IPS-NIHi7 (cell line): Measurements from ENCODE around the gene CPM.
A peak's percentile ranks its signal among the peaks of the same experiment; 100 is the strongest.

ENCODE experiments used
- DNase-seq: peaks from one replicate; pipeline ENCODE4 v3.0.0; 2012; ENCODE audit warnings: mixed read lengths; ENCODE audit errors: extremely low spot score

Gene CPM

DNA sequence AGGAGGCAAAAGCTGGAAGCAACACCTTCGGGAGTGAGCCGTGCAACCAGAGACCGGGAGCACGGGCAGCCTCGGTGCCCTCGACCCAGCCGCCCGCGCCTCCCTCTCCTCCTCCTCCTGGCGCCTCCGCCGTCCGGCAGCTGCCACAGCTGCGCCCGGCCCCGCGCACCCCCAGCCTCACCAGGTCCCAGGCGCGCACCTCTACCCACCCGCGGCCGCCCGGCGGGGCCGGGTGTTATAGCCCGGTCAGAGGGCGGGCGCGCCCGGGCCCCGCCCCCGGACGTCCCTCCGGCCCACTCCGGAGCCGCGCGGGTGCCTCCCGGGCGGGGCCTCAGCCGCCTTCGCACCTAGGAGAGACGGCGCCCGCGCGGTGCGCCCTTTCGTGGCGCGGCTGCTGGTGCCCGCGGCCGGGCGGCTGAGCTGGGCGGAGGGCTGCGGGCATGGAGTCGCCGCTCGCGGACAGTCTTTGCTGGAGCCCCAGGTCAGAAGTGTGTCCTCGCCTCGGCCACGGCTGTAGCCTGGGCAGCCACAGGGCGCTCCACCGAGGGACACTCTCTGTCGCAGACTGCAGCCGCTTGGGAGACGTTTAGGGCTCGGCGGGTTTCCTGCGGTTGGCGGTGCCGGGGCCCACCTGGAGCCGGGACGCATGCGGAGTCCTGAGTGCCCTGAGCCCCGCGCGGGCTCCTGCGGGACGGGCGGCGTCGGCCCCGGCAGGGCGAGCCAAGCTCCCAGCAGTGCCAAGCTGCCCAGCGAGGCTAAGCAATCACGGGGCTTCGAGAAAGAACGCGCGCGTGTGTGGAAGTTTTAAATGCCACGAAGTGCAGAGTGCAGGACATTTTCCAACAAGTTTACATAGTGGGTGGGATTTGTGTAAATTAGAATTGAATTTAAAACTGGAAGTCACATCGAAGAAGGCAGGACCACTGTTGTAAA lies at the start of gene CPM:
TSS of gene CPM (minus strand) at position 211 of the 933 bp plus-strand sequence. CDS start 334 bp downstream, outside the sequence.
- DNase-seq = peak; percentile 80

DNA sequence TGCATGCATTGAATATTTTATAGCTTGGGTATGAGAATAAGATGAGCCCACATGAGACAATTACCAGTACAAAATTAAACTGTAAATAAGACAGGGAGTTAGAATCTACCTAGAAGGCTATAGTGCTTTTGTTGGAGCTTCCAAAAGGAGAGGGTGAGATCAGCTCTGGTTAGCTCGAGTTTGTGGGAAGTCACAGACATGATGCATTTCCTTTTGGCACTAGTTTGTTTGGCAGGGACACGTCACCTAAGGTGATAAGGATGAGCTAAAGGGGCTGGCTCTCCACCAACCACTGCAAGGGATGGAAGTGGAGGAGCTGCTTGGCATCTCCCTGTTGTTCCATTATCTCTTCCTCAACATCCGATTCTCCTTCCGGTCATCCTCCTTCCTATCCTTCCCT lies 48.5 kb upstream of the CPM start:
- no peak for DNase-seq

GRCh38 chr12:68980476-68981212 lies 47.7 kb upstream of the CPM start:
- no peak for DNase-seq

DNA sequence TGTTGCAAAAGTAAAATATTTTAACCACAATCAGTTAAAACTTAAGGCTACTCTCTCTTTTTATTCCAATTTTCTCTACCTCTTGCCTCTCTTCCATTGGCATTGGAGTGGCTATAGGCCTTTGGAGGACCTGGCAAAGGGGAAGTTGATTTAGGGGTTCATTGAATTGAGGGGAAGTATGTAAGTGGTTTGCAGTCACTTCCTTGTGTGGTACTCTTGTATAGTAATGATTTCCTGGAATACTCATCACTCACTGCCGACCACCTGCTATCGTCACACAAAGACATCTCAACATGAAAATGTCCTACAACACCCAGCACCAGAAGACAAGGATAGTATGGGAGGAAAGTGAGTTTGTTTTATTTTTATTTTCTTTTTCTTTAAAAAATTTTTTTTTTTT lies 45.7 kb upstream of the CPM start:
- no peak for DNase-seq

- no peak for DNase-seq
Observed at GRCh38 chr12:68977909-68978610, 45.1 kb upstream of the CPM start.

DNA sequence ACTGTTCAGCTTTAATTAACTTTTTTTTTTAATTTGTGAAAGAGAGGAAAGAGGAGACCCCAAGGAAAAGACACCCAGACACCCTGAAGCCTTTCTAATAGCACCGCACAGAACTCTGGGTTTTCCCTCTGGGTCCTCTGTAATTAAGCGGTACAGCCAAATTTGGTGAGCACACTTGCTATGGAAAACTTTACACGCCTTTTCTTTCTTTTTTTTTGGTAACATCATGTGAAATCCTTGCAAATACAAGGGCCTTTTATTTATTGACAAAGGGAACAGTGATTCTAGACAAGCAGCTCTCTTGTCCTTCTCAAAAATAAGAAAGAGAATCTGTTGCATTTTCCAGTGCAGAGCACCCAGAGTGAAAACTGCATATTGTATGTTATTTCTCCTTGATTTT lies 44.4 kb upstream of the CPM start:
- DNase-seq = no peak

GRCh38 chr12:68976395-68976841 lies 43.4 kb upstream of the CPM start:
- DNase-seq = no peak

- no peak for DNase-seq
Observed at GRCh38 chr12:68975811-68976210, 42.8 kb upstream of the CPM start.

- DNase-seq = no peak
Observed at GRCh38 chr12:68972595-68972994, 39.6 kb upstream of the CPM start.

DNA sequence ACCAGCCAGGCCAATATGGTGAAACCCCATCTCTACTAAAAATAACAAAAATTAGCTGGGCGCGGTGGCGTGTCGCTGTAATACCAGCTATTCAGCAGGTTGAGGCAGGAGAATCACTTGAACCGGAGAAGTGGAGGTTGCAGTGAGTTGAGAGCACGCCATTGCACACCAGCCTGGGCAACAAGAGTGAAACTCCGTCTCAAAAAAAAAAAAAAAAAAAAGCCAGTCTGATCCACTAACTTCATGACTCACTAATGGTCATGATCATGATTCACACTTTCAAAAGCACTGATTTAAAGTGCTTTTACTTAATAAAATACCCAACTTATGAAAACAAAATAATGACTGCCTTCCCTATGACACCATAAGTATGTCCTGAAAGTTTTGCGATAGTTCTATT lies 38.4 kb upstream of the CPM start:
- DNase-seq = no peak

DNA sequence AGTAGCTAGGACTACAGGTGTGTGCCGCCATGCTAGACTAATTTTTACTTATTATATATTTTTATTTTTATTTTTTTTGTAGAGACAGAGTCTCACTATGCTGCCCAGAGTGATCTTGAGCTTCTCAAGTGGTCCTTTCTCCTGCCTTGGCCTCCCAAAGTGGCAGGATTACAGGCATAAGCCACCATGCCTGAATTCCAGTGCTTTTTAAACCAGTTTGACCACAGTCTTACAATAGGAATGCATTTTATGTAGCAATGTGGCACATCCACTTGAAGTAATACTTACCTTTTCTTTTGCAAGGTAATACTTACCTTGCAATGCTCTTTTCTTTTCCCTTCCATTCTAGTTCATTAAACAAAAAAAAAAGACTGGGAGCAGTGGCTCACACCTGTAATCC lies 38.0 kb upstream of the CPM start:
- DNase-seq = no peak

DNA sequence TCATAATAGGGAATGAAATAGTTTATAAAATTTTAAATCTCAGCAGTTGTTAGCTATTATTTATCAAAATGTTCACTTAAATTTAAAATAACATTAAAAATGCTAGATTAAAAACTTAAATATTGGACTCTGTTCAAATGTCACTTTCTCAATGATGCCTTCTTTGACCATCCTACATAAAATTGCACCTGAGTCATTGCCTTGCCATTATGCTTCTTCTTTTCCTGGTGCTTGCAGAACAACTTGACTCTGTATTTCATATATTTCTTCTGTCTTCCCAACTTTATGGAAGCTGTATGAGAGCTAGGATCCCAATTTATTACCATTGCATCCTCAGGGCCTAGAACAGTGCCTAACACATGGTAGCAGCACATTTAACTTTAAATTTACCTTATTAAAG lies 37.3 kb upstream of the CPM start:
- no peak for DNase-seq

DNA sequence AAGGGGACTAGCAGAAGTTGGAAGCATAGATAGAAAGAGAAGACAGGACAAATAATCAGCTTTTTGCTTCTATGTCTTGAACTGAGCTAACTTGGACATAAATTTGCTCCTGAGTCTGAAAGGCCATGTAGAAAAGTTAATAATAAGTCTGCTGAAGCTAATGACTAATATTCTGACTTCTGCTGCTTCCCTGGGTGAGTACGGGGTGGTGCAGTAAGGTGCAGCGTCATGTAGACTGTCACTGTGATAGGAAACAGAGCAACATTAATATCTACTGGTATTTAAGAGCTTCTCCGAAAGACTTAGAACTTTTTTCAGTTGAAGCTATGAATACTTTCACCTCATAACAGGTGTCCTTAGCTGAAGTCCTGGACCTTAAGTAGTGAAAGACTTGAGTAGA lies 34.1 kb upstream of the CPM start:
- DNase-seq = no peak

DNA sequence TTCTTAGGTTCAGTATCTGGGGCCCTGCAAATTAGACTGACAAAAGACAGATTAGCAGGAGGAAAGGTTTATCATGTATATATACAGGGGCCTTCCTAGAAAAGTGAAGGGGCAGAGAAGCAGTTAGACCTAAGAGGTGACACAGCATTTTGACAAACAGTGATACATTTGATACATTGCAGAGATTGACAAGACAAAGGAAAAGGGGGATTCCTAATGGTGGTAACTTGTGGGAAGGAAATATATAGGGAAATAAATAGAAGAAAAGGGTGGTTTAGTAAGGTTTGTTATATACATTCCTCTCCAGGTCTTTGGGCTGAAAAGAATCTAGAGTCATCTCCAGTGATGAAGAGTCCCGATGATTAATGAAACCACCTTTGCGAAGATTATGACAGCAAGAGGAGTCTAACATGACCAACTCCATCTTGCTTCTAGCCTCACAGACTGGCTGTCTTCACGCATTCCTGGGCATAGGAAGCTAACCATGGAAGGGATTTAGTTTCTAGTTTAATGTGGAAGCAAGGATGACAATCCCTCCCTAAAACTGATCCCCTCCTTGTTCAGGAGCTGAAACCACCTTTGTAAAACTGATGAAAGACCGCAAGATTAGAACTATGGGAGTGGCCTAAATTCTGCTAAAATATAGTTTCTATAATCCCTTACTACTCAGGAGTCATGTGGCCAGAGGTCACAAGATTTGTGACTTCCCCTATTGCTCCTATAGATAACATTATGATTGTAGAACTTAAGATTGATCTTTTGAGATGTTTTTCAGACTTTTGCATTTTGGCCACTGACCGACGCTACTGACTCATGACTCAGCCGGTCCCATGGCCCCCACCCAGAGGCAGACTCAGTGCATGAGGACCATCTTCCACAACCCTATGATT lies 31.1 kb upstream of the CPM start:
- no peak for DNase-seq

DNA sequence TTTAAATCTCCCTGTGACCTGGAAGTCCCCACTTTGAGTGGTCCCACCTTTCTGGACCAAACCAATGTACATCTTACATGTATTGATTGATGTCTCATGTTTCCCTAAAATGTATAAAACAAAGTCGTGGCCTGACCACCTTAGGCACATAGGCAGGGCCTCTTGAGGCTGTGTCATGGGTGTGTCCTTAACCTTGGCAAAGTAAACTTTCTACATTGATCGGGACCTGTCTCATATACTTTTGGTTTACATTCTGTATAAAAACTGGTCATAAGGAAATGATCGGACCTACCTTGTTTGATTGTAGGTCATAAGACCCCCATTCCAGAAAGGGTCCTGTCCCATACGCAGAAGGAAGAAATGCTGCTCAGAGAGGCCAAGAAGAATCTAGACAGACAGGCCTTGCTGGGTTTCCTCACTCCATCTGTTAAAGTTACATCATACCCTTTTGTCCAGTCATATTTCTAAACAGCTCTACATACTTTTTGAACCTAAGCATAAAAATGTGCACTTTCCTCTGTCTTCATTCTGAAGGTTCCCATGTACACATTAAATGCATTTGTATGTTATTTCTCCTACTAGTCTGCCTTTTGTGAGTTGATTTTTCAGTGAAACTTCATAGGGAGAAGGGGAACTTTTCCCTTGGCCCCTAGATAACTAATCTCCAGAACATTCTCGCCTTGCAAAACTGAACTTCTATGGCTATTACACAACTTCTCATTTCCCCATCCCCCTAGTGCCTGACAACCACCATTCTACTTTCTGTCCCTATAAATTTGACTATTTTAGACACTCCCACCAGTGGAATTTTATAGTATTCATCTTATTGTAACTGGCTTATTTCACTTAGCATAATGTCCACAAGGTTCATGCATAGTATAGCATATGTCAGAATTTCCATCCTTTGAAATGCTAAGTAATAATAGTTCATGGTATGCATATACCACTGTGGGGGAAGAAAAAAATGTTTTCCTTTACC lies 30.2 kb upstream of the CPM start:
- DNase-seq = no peak

- DNase-seq = no peak
Observed at GRCh38 chr12:68959891-68960464, 27.0 kb upstream of the CPM start.

GRCh38 chr12:68959143-68959858 lies 26.3 kb upstream of the CPM start:
- DNase-seq = no peak

GRCh38 chr12:68958322-68958721 lies 25.4 kb upstream of the CPM start:
- no peak for DNase-seq

DNA sequence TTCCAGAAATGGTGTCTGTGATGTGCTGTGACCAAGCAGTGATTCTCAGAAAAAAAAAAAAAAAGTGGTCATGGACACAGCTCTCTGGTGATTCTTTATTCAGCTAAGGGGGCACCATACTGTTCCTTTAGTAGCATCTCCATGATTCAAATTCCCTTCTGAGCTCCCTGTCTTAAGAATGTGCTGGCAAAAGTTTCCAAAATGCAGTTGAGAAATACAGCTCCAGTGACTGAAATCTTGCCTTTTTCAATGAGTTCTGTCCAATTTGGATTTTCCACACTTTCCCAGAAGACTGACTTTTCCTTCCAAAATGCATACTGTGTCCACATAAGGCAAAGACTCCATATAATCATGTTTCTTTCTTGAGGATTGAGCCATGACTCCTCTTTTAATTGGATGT lies 24.3 kb upstream of the CPM start:
- no peak for DNase-seq
